Right hindlimb (tissue), 1 donor: ENCODE results near the gene TRIM47.

ENCODE experiments used
- DNase-seq: peaks from one replicate; pipeline ENCODE4 v3.0.0-alpha.2; 2018

Gene TRIM47

DNA sequence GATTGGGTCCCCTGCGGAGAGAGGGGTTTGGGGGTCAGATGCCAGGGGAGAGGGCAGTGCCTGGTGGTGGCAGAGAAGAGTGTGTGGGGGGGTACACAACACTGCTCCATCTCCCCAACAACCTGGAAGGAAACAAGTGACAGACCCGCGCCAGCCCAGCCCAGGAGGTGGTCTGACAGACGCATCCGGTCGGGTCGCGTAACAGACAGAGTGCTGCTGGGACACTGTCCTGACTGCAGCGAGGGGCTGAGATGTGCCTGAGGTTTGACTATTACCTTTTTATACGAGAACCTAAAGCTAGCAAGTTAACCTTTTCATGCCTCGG lies 50.3 kb downstream of the TRIM47 start:
- no peak for DNase-seq

DNA sequence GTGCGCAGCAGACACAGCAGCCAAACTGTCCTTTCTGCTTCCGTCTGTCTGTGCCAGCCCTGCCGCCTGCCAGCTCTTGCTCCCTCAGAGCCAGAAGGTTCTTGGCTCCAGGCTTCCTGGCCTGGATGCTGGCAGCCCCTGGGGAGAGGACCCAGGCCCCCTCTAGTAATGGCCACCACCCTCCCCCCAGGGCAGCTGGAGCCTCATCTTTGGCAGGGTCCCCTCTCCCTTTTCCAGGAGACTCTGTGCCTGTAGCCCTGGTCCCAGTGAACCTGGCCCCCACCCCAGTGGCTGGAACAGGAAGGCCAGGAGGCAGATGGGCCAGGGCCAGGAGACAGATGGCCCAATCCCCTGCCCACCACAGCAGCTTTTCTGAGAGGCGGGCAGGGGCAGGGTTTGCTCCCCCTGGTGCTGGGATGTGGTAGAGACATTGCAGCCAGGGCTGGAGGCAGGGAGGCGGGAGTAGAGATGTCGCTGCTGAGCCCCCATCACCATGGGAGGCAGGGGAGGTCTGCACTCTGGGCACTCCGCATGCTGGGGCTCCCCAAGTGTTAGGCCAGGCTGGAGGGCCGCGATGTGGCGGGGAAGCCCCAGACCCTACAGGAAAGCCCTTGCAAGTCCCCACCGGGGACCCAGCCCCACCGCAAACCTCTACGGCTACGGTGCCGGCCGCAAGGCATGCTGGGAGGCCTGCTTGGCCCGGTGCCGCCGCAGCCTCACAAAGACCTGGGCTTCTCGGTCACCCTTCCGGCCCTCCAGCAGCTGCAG lies 50.9 kb downstream of the TRIM47 start:
- DNase-seq, result peak; percentile 85

DNA sequence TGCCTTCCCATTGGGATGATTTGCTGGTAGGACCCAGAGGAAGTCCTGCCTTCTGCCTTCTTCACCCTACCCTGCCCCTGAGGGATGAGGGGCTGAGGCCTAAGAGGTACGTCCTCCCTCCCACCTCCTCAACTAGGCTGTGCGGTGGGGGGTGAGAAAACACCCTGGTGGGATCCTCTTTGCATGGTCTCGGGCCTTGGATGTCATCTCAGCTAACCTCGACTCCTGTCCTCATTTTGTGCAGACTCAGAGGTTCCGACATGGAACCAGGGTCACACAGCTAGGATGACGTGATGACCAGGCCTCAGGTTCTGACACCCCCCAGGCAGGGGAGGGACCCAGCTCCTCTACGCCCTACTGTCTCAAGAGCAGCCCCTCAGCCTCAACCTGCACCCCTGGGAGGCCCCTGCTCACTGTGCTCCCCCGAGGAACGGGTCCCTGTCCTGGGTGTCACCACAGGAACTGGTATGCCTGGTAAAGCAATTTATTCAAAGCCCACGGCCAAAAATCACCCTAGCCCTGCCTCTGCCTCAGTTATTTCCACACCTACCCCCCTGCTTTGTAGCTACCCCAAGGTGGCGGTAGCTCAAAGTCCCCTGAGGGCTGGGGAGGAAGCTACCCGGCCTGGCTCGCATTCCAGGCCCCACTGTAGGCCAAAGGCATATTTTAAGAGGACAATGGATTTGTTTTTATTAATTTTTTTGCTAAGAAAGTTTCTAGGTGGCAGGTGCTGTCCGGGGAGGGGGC lies 51.6 kb downstream of the TRIM47 start:
- no peak for DNase-seq

DNA sequence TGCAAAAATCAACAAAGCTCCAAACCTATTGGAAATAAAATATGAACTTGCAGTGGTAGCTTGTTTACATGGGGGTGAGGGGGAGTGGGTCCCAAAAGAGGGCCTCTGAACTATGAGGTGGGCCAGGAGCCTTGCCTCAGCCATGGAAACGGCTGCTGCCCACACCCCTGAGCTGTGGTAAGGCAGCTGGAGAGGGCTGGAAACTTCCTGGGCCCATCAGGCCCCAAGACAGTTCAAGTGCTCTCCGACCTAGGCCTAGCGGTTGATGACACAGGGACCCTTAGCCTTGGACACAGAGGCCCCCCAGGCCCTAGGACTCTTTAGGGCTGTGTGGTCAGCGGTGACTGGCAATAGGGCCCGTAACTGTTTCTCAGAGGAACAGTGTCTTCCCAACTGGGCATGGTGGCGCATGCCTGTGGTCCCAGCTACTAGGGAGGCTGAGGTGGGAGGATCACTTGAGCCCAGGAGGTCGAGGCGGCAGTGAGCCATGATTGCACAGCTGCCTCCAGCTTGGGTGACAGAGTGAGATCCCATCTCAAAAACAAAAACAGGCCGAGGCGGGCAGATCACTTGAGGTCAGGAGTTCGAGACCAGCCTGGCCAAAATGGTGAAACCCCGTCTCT lies 52.5 kb downstream of the TRIM47 start:
- no peak for DNase-seq

DNA sequence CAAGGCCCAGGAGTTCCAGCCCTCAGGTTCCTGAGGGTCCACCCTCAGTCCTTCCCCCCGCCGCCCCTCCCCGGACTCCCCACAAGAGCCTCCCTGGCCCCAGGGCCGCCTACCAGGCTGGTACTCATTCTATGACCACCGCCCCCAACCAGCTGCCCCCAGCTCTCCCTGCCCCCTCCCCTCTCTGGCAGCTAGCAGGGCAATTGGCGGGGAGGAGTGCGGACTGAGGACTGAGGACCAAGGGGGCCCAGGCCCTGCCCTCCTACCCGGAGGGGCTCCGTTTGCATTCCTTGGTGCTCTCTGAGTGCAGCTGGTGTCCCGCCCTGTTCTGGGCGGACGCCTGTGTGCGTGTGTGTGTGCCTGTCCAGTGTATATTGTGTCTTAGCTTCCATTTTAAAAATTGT lies 53.2 kb downstream of the TRIM47 start:
- DNase-seq, result peak; percentile 80

DNA sequence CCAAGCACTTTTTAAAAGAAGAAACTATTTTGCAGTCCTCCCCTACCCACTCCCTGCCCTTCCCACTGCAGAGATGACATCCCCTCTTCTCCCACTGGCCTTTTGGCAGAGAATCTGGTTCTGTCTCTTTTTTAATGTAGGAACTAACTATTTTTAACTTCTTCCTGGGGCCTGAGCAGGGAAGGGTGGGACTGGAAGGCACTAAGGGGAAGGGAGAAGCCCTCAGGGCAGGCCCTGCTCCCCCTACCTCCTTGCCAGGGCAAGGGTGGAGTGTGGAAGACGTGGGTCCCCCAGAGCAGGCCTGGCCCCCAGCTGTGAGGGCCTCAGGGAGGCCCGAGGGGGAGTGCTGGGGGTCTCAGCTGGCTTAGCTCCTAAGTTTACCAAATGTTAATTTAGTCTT lies 53.7 kb downstream of the TRIM47 start:
- no peak for DNase-seq
